Breast epithelium (tissue), 4 donors: ENCODE data around the gene ATXN3. TPM values are rescaled to one million over a fixed set of nuclear protein-coding genes. Genes with fewer than 3 reads are reported as not detected.

Experiments used
- DNase-seq, 2 donors: peaks; one replicate each; pipeline ENCODE4 v3.0.0-alpha.2; 2019; ENCODE audit warnings: low spot score in 2 of 2
- H3K27ac ChIP-seq, 2 donors: fragments of 200-600 bp; sonication (generic) in 1 of 2; one replicate each; pipeline ENCODE4 v1.5.1; 2016 to 2019; ENCODE audit warnings: mild to moderate bottlenecking in 1 of 2
- H3K27me3 ChIP-seq, 2 donors: fragments of 200-600 bp; sonication (generic) in 1 of 2; one replicate each; pipeline versions ENCODE4 v1.5.1 to v1.6.0; 2017 to 2019; ENCODE audit warnings: control low read depth in 1 of 2, mild to moderate bottlenecking in 1 of 2
- H3K36me3 ChIP-seq: fragments of 200-600 bp; one replicate; pipeline ENCODE4 v1.5.1; 2019
- H3K4me1 ChIP-seq, 2 donors: fragments of 200-600 bp; sonication (generic); one replicate each; pipeline ENCODE4 v1.5.1; 2016 to 2019; ENCODE audit warnings: control low read depth in 1 of 2
- H3K4me3 ChIP-seq, 3 donors: fragments of 200-600 bp; sonication (generic); 1 replicate in 2 of 3; 2 replicates in 1 of 3; pipeline ENCODE4 v1.5.1; 2016 to 2019; ENCODE audit warnings: mild to moderate bottlenecking in 3 of 3, moderate library complexity in 2 of 3
- H3K9me3 ChIP-seq, 2 donors: fragments of 200-600 bp; sonication (generic) in 1 of 2; one replicate each; pipeline ENCODE4 v1.5.1; 2016 to 2019; ENCODE audit warnings: control low read depth in 1 of 2
- POLR2A ChIP-seq: fragments of 450-650 bp; IDR thresholded peaks from one replicate; pipeline ENCODE4 v1.6.1; 2016; ENCODE audit warnings: antibody characterized with exemption, mild to moderate bottlenecking, moderate library complexity
- POLR2AphosphoS5 ChIP-seq, 3 donors: sonication (generic); formaldehyde crosslinking; IDR thresholded peaks; one replicate each; pipeline ENCODE4 v1.6.1; 2017; ENCODE audit warnings: antibody characterized with exemption in 3 of 3
- intact Hi-C: fragments of 100-400 bp; cut with DNase I; formaldehyde crosslinking; loops from one replicate; pipeline ENCODE4 v1.15.1; 2023; ENCODE audit warnings: low total_unique reads
- total RNA-seq, 3 donors: library from RNA; depleted of rRNA; stranded (reverse); fragments of >200 nt; gene quantifications; one replicate each; pipeline ENCODE4 v1.1.0, GENCODE V29; 2016
- TF ChIP-seq, protein P1 (sequence below), 3 donors: fragments of 450-650 bp; IDR thresholded peaks; one replicate each; pipeline ENCODE4 v1.5.1; 2016 to 2017; ENCODE audit warnings: antibody characterized with exemption in 3 of 3, mild to moderate bottlenecking in 3 of 3, moderate library complexity in 3 of 3

Gene ATXN3
- total RNA-seq, 3 donors from 2014 or later, result 36.2 to 46.7 (median 36.7) TPM

DNA sequence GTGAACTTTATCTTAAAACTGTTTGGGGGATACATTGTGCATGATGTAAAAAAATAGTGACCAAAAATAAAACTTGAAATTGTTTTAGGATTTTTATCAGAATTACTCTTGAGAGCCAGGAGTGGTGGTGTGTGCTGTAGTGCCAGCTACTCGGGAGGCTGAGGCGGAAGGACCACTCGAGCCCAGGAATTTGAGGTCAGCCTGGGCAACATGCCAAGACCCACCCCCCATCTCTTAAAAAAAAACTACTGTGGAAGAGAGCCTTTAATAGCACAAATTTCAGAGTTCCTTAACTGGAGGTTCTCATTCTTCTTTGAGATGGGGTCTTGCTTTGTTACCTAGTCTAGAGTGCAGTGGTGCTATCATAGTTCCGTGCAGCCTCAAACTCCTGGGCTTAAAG lies 36.9 kb upstream of the ATXN3 start:
- TF ChIP-seq, protein P1, sequence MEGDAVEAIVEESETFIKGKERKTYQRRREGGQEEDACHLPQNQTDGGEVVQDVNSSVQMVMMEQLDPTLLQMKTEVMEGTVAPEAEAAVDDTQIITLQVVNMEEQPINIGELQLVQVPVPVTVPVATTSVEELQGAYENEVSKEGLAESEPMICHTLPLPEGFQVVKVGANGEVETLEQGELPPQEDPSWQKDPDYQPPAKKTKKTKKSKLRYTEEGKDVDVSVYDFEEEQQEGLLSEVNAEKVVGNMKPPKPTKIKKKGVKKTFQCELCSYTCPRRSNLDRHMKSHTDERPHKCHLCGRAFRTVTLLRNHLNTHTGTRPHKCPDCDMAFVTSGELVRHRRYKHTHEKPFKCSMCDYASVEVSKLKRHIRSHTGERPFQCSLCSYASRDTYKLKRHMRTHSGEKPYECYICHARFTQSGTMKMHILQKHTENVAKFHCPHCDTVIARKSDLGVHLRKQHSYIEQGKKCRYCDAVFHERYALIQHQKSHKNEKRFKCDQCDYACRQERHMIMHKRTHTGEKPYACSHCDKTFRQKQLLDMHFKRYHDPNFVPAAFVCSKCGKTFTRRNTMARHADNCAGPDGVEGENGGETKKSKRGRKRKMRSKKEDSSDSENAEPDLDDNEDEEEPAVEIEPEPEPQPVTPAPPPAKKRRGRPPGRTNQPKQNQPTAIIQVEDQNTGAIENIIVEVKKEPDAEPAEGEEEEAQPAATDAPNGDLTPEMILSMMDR (IDR thresholded peaks at IDR 0.05), result no peak
- TF ChIP-seq POLR2AphosphoS5 (IDR thresholded peaks at IDR 0.05), result no peak
- no peak for TF ChIP-seq POLR2A
- Histone ChIP-seq H3K4me3 (no peak overlapping the region), H3K27ac (no peak overlapping the region), H3K4me1 (no peaks in the 10 kb centered on the region), H3K27me3 (no peaks in the 10 kb centered on the region), H3K9me3 (no peaks in the 10 kb centered on the region), H3K36me3 (peaks cover 5% of the 10 kb centered on the region)
- intact Hi-C loops, result no loop called here
- DNase-seq, result no peak

DNA sequence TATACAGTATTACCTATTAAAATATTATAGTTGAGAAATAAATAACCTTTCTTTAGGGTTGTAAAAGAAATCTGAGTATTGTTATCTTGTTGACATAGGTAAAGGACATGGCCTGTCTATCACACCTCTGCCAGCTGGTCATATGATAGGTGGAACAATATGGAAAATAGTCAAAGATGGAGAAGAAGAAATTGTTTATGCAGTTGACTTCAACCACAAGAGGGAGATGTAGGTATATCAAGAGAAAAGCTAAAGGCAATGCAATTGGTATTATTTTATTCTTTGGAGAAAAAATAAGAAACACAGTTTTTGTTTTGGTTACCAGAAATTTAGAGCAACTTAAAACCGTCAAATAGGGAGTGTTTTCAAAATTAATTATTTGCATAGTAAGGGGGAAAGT lies 28.9 kb upstream of the ATXN3 start:
- H3K36me3 ChIP-seq, result no peaks in the 10 kb centered on the region
- H3K4me3 ChIP-seq, result no peak overlapping the region
- no peaks in the 10 kb centered on the region for H3K4me1 ChIP-seq
- H3K27me3 ChIP-seq, result no peaks in the 10 kb centered on the region
- H3K27ac ChIP-seq, result no peak overlapping the region
- no peak for DNase-seq
- no peaks in the 10 kb centered on the region for H3K9me3 ChIP-seq
- TF ChIP-seq, protein P1 (IDR thresholded peaks at IDR 0.05), result peak in 2 of 3 donors; percentile 22 to 30
- TF ChIP-seq POLR2AphosphoS5 (IDR thresholded peaks at IDR 0.05), result no peak
- intact Hi-C loops, result no loop called here

DNA sequence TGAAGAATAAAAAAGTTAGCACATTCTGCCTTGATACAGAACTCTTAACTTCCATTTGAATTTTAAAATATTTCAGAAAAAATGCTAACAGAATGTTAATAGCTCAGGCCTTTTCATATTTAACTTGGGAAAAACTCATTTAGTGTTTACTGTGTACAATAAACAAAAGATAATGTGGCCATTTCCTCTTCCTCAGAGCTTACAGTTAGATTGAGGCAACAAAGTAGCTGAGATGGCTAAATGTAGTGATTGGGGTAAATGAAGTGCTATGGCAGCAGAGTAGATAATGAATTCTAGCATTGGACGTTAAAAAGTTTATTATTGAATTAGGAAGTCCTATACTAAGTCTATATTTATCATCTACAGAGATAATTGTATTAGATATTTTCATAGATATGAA lies 28.1 kb upstream of the ATXN3 start:
- Histone ChIP-seq H3K9me3 (no peaks in the 10 kb centered on the region), H3K4me3 (no peak overlapping the region), H3K36me3 (no peaks in the 10 kb centered on the region), H3K4me1 (no peaks in the 10 kb centered on the region), H3K27me3 (no peaks in the 10 kb centered on the region), H3K27ac (no peak overlapping the region)
- DNase-seq, result no peak
- intact Hi-C loops, result no loop called here
- TF ChIP-seq, protein P1 (IDR thresholded peaks at IDR 0.05), result no peak
- TF ChIP-seq POLR2A (no peak), POLR2AphosphoS5 (IDR thresholded peaks at IDR 0.05) (no peak)

DNA sequence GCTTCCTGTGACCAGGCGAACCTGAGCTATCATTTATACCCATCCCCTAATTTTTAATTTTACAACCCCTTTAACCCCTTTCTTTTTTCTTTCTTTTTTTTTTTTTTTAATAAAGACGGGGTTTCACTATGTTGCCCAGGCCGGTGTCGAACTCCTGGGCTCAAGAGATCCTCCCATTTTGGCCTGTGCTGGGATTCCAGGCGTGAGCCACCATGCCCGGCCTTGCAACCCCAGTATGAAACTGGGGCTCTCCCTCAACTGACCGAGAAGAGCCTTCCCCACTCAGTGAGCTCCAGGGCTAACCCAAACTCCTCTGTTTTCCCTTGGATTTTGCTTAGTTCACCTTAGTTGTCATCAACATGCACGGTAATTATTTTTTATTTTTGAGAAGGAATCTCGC lies 16.4 kb upstream of the ATXN3 start:
- DNase-seq, result no peak
- H3K27me3 ChIP-seq, result no peaks in the 10 kb centered on the region
- H3K9me3 ChIP-seq, result no peaks in the 10 kb centered on the region
- TF ChIP-seq, protein P1 (IDR thresholded peaks at IDR 0.05), result no peak
- TF ChIP-seq POLR2A, result no peak
- no peak for TF ChIP-seq POLR2AphosphoS5 (IDR thresholded peaks at IDR 0.05)
- H3K4me3 ChIP-seq, result peak overlapping the region; percentile 88 to 97 (median 96)
- H3K27ac ChIP-seq, result peak overlapping the region in 1 of 2 donors; percentile 92
- H3K4me1 ChIP-seq, result no peaks in the 10 kb centered on the region
- intact Hi-C loops, result no loop called here
- no peaks in the 10 kb centered on the region for H3K36me3 ChIP-seq

DNA sequence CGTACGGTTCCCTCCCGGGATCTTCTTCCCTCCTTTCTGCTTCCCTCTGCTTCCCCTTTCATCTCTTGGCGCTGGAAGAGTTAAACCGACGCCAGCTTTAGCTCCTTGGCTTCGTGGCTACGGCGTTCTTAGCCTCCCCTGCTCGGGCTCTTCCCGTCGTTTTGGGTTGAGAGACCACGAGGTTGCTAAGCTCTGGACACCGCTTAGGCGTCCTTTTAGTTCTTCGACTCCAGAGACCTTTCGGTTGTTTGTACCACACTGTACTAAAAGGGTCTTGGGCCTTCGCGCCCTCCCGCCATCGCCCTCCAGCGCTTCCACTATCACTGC lies 15.9 kb upstream of the ATXN3 start:
- peak overlapping the region; percentile 92 for H3K27ac ChIP-seq
- DNase-seq, result no peak
- H3K36me3 ChIP-seq, result no peaks in the 10 kb centered on the region
- intact Hi-C loops, result no loop called here
- H3K27me3 ChIP-seq, result no peaks in the 10 kb centered on the region
- TF ChIP-seq POLR2A, result no peak
- no peak for TF ChIP-seq POLR2AphosphoS5 (IDR thresholded peaks at IDR 0.05)
- TF ChIP-seq, protein P1 (IDR thresholded peaks at IDR 0.05), result no peak
- no peaks in the 10 kb centered on the region for H3K9me3 ChIP-seq
- no peaks in the 10 kb centered on the region for H3K4me1 ChIP-seq
- H3K4me3 ChIP-seq, result peak overlapping the region; percentile 88 to 97 (median 96)
